ENCODE data around the gene COQ9.
"Not testable (repeated sequence)": the region's sequence is repeated elsewhere in the genome, so short reads cannot be mapped to it uniquely, and the experiment has no call there.

Gene COQ9

DNA sequence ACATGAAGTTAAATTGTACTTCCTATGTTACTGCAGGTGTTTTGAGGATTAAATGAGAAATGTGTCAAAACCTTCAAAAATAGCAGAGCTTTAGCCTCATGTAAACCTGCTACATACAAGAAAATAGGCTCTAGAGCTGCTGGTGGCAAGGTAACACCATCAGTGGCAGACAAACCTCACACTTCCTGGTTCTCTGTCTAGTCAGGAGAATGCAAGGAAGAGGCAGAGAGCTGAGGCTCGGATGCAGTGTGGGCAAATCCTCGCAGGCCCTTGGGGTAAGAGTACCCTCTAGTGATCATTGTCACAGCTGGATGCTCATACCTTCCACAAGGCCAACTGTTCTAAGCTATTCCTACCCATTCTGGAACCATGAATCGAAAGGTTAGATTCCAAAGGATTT is 14.3 kb upstream of the COQ9 start (continued):
- TF ChIP-seq, protein P1, sequence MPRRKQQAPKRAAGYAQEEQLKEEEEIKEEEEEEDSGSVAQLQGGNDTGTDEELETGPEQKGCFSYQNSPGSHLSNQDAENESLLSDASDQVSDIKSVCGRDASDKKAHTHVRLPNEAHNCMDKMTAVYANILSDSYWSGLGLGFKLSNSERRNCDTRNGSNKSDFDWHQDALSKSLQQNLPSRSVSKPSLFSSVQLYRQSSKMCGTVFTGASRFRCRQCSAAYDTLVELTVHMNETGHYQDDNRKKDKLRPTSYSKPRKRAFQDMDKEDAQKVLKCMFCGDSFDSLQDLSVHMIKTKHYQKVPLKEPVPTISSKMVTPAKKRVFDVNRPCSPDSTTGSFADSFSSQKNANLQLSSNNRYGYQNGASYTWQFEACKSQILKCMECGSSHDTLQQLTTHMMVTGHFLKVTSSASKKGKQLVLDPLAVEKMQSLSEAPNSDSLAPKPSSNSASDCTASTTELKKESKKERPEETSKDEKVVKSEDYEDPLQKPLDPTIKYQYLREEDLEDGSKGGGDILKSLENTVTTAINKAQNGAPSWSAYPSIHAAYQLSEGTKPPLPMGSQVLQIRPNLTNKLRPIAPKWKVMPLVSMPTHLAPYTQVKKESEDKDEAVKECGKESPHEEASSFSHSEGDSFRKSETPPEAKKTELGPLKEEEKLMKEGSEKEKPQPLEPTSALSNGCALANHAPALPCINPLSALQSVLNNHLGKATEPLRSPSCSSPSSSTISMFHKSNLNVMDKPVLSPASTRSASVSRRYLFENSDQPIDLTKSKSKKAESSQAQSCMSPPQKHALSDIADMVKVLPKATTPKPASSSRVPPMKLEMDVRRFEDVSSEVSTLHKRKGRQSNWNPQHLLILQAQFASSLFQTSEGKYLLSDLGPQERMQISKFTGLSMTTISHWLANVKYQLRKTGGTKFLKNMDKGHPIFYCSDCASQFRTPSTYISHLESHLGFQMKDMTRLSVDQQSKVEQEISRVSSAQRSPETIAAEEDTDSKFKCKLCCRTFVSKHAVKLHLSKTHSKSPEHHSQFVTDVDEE (CRISPR knock-in tag; IDR thresholded peaks at IDR 0.05): no peak
- TF ChIP-seq, protein P2, sequence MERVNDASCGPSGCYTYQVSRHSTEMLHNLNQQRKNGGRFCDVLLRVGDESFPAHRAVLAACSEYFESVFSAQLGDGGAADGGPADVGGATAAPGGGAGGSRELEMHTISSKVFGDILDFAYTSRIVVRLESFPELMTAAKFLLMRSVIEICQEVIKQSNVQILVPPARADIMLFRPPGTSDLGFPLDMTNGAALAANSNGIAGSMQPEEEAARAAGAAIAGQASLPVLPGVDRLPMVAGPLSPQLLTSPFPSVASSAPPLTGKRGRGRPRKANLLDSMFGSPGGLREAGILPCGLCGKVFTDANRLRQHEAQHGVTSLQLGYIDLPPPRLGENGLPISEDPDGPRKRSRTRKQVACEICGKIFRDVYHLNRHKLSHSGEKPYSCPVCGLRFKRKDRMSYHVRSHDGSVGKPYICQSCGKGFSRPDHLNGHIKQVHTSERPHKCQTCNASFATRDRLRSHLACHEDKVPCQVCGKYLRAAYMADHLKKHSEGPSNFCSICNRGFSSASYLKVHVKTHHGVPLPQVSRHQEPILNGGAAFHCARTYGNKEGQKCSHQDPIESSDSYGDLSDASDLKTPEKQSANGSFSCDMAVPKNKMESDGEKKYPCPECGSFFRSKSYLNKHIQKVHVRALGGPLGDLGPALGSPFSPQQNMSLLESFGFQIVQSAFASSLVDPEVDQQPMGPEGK (CRISPR knock-in tag; IDR thresholded peaks at IDR 0.05; ENCODE audit: borderline replicate concordance): no peak
- TF ChIP-seq, protein P3, sequence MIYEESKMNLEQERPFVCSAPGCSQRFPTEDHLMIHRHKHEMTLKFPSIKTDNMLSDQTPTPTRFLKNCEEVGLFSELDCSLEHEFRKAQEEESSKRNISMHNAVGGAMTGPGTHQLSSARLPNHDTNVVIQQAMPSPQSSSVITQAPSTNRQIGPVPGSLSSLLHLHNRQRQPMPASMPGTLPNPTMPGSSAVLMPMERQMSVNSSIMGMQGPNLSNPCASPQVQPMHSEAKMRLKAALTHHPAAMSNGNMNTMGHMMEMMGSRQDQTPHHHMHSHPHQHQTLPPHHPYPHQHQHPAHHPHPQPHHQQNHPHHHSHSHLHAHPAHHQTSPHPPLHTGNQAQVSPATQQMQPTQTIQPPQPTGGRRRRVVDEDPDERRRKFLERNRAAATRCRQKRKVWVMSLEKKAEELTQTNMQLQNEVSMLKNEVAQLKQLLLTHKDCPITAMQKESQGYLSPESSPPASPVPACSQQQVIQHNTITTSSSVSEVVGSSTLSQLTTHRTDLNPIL (CRISPR knock-in tag; IDR thresholded peaks at IDR 0.05; ENCODE audit: low read depth): no peak
- TF ChIP-seq ZNF8 (CRISPR knock-in tag; IDR thresholded peaks at IDR 0.05) (no peak), ZFP30 (CRISPR knock-in tag; IDR thresholded peaks at IDR 0.05) (no peak)

DNA sequence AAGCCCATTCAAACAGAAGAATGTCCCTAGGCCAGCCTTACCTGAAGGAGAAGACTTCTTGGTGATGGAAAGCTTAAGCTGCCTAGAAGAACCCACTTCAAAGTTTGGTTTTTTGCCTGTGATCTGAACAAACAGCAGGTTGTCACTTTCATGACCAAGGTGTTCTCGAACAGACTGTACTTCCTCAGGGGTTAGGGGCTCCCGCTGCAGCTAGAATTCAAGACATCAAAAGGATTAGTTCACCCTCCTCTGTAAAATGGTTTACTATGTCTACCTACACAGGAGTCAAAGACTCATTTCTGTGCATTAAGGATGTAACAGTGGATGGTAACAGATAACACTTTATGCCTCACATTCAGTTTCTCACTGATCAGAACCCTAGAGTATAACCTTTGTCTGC is 13.3 kb upstream of the COQ9 start:
- TF ChIP-seq, protein P1 (CRISPR knock-in tag; IDR thresholded peaks at IDR 0.05): no peak
- TF ChIP-seq BACH2 (CRISPR knock-in tag; IDR thresholded peaks at IDR 0.05; ENCODE audit: borderline replicate concordance): no peak
- TF ChIP-seq TCF4 (CRISPR knock-in tag; IDR thresholded peaks at IDR 0.05; ENCODE audit: borderline replicate concordance): no peak
- TF ChIP-seq, protein P4, sequence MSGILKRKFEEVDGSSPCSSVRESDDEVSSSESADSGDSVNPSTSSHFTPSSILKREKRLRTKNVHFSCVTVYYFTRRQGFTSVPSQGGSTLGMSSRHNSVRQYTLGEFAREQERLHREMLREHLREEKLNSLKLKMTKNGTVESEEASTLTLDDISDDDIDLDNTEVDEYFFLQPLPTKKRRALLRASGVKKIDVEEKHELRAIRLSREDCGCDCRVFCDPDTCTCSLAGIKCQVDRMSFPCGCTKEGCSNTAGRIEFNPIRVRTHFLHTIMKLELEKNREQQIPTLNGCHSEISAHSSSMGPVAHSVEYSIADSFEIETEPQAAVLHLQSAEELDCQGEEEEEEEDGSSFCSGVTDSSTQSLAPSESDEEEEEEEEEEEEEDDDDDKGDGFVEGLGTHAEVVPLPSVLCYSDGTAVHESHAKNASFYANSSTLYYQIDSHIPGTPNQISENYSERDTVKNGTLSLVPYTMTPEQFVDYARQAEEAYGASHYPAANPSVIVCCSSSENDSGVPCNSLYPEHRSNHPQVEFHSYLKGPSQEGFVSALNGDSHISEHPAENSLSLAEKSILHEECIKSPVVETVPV (CRISPR knock-in tag; IDR thresholded peaks at IDR 0.05): no peak
- TF ChIP-seq ZNF8 (CRISPR knock-in tag; IDR thresholded peaks at IDR 0.05): no peak
- no peak for TF ChIP-seq RARB (CRISPR knock-in tag; IDR thresholded peaks at IDR 0.05)

DNA sequence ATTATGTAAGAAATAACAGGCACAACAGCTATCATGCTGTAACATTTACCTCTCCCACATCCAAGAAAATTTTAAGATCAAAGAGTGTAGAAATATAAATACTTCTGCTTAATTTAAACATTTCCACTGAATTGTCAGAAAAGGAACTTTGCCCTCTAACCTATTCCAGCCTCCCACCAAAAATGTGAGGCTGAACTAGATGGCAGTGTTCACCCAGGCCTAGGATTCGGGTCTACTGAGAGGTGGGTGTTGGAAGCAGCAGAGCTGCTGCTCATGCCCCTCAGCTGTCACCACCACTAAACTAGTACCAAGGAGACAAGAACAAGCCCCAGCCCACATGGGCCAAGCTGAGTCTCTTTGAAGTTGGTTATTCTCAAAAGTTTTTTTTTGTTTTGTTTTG is 11.4 kb upstream of the COQ9 start:
- no peak for TF ChIP-seq ESRRG (CRISPR knock-in tag; IDR thresholded peaks at IDR 0.05)
- TF ChIP-seq, protein P3 (CRISPR knock-in tag; IDR thresholded peaks at IDR 0.05; ENCODE audit: low read depth): no peak
- no peak for TF ChIP-seq SNAI2 (CRISPR knock-in tag; IDR thresholded peaks at IDR 0.05)
- TF ChIP-seq ARNTL (CRISPR knock-in tag; IDR thresholded peaks at IDR 0.05; ENCODE audit: borderline replicate concordance, low read depth): no peak
- no peak for ATAC-seq

More for the DNA sequence above, 13.3 kb upstream of the COQ9 start:
- ATAC-seq: no peak

DNA sequence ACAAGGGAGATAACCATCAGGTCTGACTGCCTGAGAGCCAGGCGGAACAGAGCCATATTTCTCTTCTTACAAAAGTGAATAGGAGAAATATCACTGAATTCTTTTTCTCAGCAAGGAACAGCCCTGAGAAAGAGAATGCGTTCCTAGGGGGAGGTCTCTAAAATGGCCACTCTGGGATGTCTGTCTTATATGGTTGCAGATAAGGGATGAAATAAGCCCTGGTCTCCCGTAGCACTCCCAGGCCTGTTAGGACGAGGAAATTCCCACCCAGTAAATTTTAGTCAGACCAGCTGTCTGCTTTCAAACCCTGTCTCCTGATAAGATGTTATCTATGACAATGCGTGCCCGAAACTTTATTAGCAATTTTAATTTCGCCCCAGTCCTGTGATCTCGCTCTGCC is 7.3 kb upstream of the COQ9 start:
- not testable (repeated sequence) for ATAC-seq

DNA sequence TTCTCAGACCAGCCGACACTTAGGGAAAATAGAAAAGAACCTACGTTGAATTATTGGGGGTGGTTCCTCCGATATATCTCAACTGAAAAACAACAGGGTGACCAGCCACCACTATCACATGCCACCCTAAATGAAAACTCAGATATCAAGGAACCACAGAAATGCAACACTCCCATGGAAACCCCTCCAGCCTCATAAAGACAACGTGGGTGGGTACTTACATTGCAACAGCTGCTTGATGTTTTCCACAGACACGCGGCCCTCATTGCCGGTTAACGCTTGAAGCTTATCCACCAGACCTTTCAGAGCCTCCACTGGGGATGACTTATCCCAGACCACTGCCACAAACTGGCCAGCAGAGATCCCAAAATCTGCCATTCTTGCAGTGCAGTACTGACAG is 6.7 kb upstream of the COQ9 start:
- ATAC-seq: not testable (repeated sequence)

Measured in SK-N-SH treated with all-trans-retinoic acid at 6 μM for 48 hours (cell line).